OCI-LY7 (cell line): ENCODE data around the gene HDGF. TPM values are rescaled to one million over a fixed set of nuclear protein-coding genes. Genes with fewer than 3 reads are reported as not detected.

Experiments
- BruUV-seq: library from RNA; stranded (reverse); fragments of 400-500 nt; replicated peaks from 2 replicates; lab custom pipeline; 2021; lab: Mats Ljungman, UMichigan
- CTCF ChIA-PET: fragments of 300-600 bp; sonication (Branson Sonifier 250); formaldehyde crosslinking; loops from one replicate; lab custom pipeline; 2022; ENCODE audit warnings: antibody characterized with exemption; ENCODE audit not compliant: unreplicated experiment; lab: Charles Lee
- POLR2A ChIA-PET: fragments of 300-600 bp; sonication (Branson Sonifier 250); formaldehyde crosslinking; loops from one replicate; lab custom pipeline; 2022; ENCODE audit warnings: antibody characterized with exemption; lab: Charles Lee
- DNase-seq: peaks from one replicate; pipeline ENCODE4 v3.0.0-alpha.2; 2015; ENCODE audit warnings: low spot score
- H2AFZ ChIP-seq: fragments of 200-600 bp; sonication (generic), shearing (Covaris generic); 2 replicates; pipeline ENCODE4 v1.6.1; 2014; ENCODE audit warnings: mild to moderate bottlenecking, antibody characterized with exemption, low read length, moderate library complexity
- H3K27ac ChIP-seq: fragments of 200-600 bp; sonication (generic); 2 replicates; pipeline ENCODE4 v1.5.1; 2014; ENCODE audit warnings: mixed run types, low read depth, mild to moderate bottlenecking, moderate library complexity, low read length, inconsistent platforms; ENCODE audit not compliant: poor library complexity, severe bottlenecking
- H3K36me3 ChIP-seq: fragments of 200-600 bp; sonication (generic); 2 replicates; pipeline ENCODE4 v1.6.1; 2014; ENCODE audit warnings: mild to moderate bottlenecking, antibody characterized with exemption, low read length, moderate library complexity, mixed read lengths; ENCODE audit not compliant: insufficient read depth
- H3K4me1 ChIP-seq: fragments of 200-600 bp; sonication (generic); 2 replicates; pipeline ENCODE4 v1.5.1; 2014; ENCODE audit warnings: mild to moderate bottlenecking, low read length; ENCODE audit not compliant: insufficient read depth, poor library complexity, severe bottlenecking
- H3K4me2 ChIP-seq: fragments of 200-600 bp; sonication (generic); 2 replicates; pipeline ENCODE4 v1.6.1; 2014; ENCODE audit warnings: mild to moderate bottlenecking, low read length
- H3K4me3 ChIP-seq: fragments of 200-600 bp; sonication (generic); 2 replicates; pipeline ENCODE4 v1.5.1; 2014; ENCODE audit warnings: mild to moderate bottlenecking, low read depth, low read length; ENCODE audit not compliant: poor library complexity, severe bottlenecking
- H3K79me2 ChIP-seq: fragments of 200-600 bp; sonication (generic); 2 replicates; pipeline ENCODE4 v1.6.1; 2016; ENCODE audit warnings: low read depth, mild to moderate bottlenecking, low read length, moderate library complexity, mixed read lengths; ENCODE audit not compliant: insufficient read depth
- H3K9me2 ChIP-seq: fragments of 200-600 bp; sonication (generic); 2 replicates; pipeline ENCODE4 v1.6.1; 2016; ENCODE audit warnings: mild to moderate bottlenecking, low read length, mixed read lengths; ENCODE audit not compliant: insufficient read depth
- H3K9me3 ChIP-seq: fragments of 200-600 bp; sonication (generic); 2 replicates; pipeline ENCODE4 v1.6.1; 2014; ENCODE audit warnings: mild to moderate bottlenecking, mixed run types, low read length, mixed read lengths
- H4K20me1 ChIP-seq: fragments of 200-600 bp; sonication (generic); 2 replicates; pipeline ENCODE4 v1.6.1; 2014; ENCODE audit warnings: mild to moderate bottlenecking, antibody characterized with exemption, low read length, moderate library complexity, mixed read lengths; ENCODE audit not compliant: insufficient read depth
- CTCF ChIP-seq: fragments of 200-600 bp; sonication (generic); conservative IDR thresholded peaks from 2 replicates; pipeline ENCODE4 v1.5.1; 2014; ENCODE audit warnings: mild to moderate bottlenecking, antibody characterized with exemption, low read length, moderate library complexity, mixed read lengths
- EZH2phosphoT487 ChIP-seq: fragments of 200-600 bp; sonication (generic); IDR thresholded peaks from 2 replicates; pipeline ENCODE4 v1.6.1; 2018; ENCODE audit warnings: low read depth, borderline replicate concordance, mild to moderate bottlenecking, mixed run types, antibody characterized with exemption, low read length, moderate library complexity, mixed read lengths
- intact Hi-C: fragments of 100-400 bp; cut with micrococcal nuclease; formaldehyde crosslinking; loops from one replicate; pipeline ENCODE4 v1.10.0; 2022; ENCODE audit not compliant: unreplicated experiment
- total RNA-seq, 2 experiments: library from RNA; depleted of rRNA in 1 of 2; stranded (reverse); fragments of >200 nt in 1 of 2; shearing (Covaris generic) in 1 of 2; gene quantifications; 2 replicates each; pipeline ENCODE4 v1.2.3, GENCODE V29; 2014 to 2022

Gene HDGF
- total RNA-seq, 2 experiments from 2014 or later: 291 to 329 TPM

DNA sequence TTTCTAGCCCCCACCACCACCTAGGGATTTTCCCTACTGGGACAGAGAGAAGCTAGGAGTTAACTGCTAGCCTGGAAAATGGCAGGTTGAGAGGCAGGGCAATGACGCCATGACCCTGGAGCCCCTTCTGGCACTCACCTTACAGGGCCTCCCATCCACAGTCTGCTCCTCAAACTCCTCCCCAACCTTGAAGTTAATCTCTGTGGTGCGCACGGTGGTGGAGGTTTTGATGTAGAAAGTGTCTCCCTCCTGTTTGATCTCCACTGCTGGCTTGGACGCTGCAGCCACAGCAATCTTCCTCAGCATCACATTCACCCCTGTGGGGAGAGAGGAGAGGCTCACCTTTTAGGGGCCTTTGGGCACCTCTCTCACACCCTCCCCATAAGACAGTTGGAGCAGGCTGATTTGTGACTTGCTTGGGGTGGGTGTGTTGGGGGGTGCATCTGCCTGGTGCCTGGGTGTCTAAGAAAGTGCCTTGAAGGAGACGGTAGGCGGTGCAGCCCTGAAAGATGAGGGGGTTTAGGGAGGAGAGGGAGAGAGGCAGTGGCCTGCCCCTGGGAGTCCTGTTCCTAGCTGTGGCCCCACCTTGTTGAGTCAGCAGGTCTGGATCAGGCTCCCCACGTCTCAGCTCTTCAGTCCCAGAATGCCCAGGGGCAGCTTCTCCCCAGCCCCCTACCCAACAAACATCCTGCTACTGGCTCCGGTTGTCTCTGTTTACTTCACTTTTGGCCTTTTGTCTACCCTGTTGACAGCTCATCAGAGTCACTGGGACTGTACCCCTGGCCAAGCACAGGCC lies 50.5 kb downstream of the HDGF start:
- peaks cover 8% of the 10 kb centered on the region for H3K4me1 ChIP-seq
- no peaks in the 10 kb centered on the region for H3K36me3 ChIP-seq
- H3K9me2 ChIP-seq: no peaks in the 10 kb centered on the region
- intact Hi-C loops: no loop called here
- H3K4me3 ChIP-seq: no peak overlapping the region
- H3K9me3 ChIP-seq: no peaks in the 10 kb centered on the region
- no TSS peak for BruUV-seq
- CTCF ChIA-PET: interaction anchor here (2.3 kb wide), 1 partner anchor 12 kb away, joined by 6 read pairs; no protein-coding TSS in a partner anchor
- H2AFZ ChIP-seq: no peak overlapping the region
- no peak overlapping the region for H3K27ac ChIP-seq
- no peaks in the 10 kb centered on the region for H3K79me2 ChIP-seq
- no peak overlapping the region for H3K4me2 ChIP-seq
- POLR2A ChIA-PET: interaction anchor here (0.9 kb wide), 2 partner anchors 13 to 52 kb away, joined by 4 to 5 read pairs; no protein-coding TSS in a partner anchor
- DNase-seq: no peak
- H4K20me1 ChIP-seq: no peaks in the 10 kb centered on the region
- no peak for TF ChIP-seq EZH2phosphoT487
- TF ChIP-seq CTCF: no peak

GRCh38 chr1:156698995-156699394 lies 52.5 kb downstream of the HDGF start:
- Histone ChIP-seq H3K79me2 (no peaks in the 10 kb centered on the region), H3K9me3 (no peaks in the 10 kb centered on the region), H4K20me1 (no peaks in the 10 kb centered on the region), H3K4me1 (no peaks in the 10 kb centered on the region), H2AFZ (no peak overlapping the region), H3K9me2 (no peaks in the 10 kb centered on the region), H3K27ac (no peak overlapping the region), H3K36me3 (no peaks in the 10 kb centered on the region), H3K4me2 (no peak overlapping the region), H3K4me3 (no peak overlapping the region)
- DNase-seq: no peak
- no TSS peak for BruUV-seq
- intact Hi-C loops: no loop called here
- TF ChIP-seq EZH2phosphoT487: no peak
- TF ChIP-seq CTCF: no peak
- ChIA-PET POLR2A (no interaction called here), CTCF (interaction anchor here (2.3 kb wide), 1 partner anchor 10 kb away, joined by 6 read pairs; no protein-coding TSS in a partner anchor)

DNA sequence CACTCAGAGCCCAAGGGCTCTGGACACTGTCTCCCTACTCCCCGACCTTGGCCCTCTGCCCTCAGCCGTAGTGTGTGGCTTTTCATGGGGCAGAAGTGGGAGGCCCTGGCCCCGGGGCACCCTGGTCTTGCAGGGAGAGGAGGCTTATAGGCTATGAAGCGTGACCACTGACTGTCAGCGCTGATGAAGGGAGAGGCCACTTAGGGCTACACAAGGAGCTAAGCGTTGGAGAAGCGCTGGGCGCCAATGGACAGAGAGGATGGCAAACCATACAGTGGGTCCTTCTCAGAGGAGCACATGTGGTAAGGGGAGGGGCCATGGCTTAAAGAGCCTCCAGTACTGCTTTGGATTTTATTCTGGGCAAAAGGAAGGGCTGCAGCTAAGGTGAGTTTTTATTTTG lies 54.0 kb downstream of the HDGF start:
- H2AFZ ChIP-seq: no peak overlapping the region
- ChIA-PET CTCF (no interaction called here), POLR2A (no interaction called here)
- H3K9me3 ChIP-seq: no peaks in the 10 kb centered on the region
- intact Hi-C loops: no loop called here
- no peaks in the 10 kb centered on the region for H3K9me2 ChIP-seq
- no peak for TF ChIP-seq CTCF
- TF ChIP-seq EZH2phosphoT487: no peak
- BruUV-seq: no TSS peak
- H3K4me2 ChIP-seq: no peak overlapping the region
- no peaks in the 10 kb centered on the region for H3K79me2 ChIP-seq
- no peak for DNase-seq
- no peaks in the 10 kb centered on the region for H4K20me1 ChIP-seq
- H3K4me1 ChIP-seq: peaks cover 11% of the 10 kb centered on the region
- H3K27ac ChIP-seq: no peak overlapping the region
- H3K36me3 ChIP-seq: no peaks in the 10 kb centered on the region
- H3K4me3 ChIP-seq: no peak overlapping the region
